ENCODE measurements around the gene GGPS1. TPM values are rescaled to one million over a fixed set of nuclear protein-coding genes. Genes with fewer than 3 reads are reported as not detected.
A peak's percentile ranks its signal among the peaks of the same experiment; 100 is the strongest.

Gene GGPS1
- total and polyA plus RNA-seq, 8 donors = 7.0 to 37.6 (median 16.6) TPM

GRCh38 chr1:235329139-235329902 lies 951 bp downstream of the GGPS1 start:
- peak overlapping the region; percentile 97 to 100 (median 99) for H3K27ac ChIP-seq
- intact Hi-C loops (cut with DNase I; ENCODE audit: low total_unique reads) = no loop called here
- TF ChIP-seq POLR2AphosphoS5 (IDR thresholded peaks at IDR 0.05) = no peak
- no peak for TF ChIP-seq EP300 (IDR thresholded peaks at IDR 0.05)
- no peak for TF ChIP-seq POLR2A (IDR thresholded peaks at IDR 0.05)
- peak in 1 of 7 experiments; percentile 0 for TF ChIP-seq CTCF (IDR thresholded peaks at IDR 0.05)
- WGBS, 5 donors = 1 to 2% (median 1%) methylated on average over 24 of the region's 24 CpGs
- no peaks in the 10 kb centered on the region for H3K36me3 ChIP-seq
- peaks cover 46 to 76% (median 63%) of the 10 kb centered on the region in 4 donors for H3K4me1 ChIP-seq
- H3K4me3 ChIP-seq = peak overlapping the region; percentile 87 to 95 (median 92)
- no peaks in the 10 kb centered on the region for H3K27me3 ChIP-seq
- peak; percentile 48 to 79 for DNase-seq
- H3K9me3 ChIP-seq = no peaks in the 10 kb centered on the region

- WGBS, 5 donors = 58 to 70% (median 68%) methylated on average over 5 of the region's 5 CpGs
- Histone ChIP-seq H3K4me3 (peak overlapping the region in 1 of 4 donors; percentile 95), H3K36me3 (peaks cover 0 to 8% (median 7%) of the 10 kb centered on the region in 4 donors), H3K27me3 (no peaks in the 10 kb centered on the region), H3K9me3 (no peaks in the 10 kb centered on the region), H3K4me1 (peaks cover 31 to 66% (median 47%) of the 10 kb centered on the region in 4 donors), H3K27ac (peak overlapping the region in 3 of 5 donors; percentile 40 to 99 (median 97))
- intact Hi-C loops (cut with DNase I; ENCODE audit: low total_unique reads) = no loop called here
- TF ChIP-seq POLR2A (IDR thresholded peaks at IDR 0.05) (no peak), CTCF (IDR thresholded peaks at IDR 0.05) (no peak), POLR2AphosphoS5 (IDR thresholded peaks at IDR 0.05) (no peak), EP300 (IDR thresholded peaks at IDR 0.05) (no peak)
- DNase-seq = no peak
Observed at GRCh38 chr1:235330918-235331285, 2.5 kb downstream of the GGPS1 start.

DNA sequence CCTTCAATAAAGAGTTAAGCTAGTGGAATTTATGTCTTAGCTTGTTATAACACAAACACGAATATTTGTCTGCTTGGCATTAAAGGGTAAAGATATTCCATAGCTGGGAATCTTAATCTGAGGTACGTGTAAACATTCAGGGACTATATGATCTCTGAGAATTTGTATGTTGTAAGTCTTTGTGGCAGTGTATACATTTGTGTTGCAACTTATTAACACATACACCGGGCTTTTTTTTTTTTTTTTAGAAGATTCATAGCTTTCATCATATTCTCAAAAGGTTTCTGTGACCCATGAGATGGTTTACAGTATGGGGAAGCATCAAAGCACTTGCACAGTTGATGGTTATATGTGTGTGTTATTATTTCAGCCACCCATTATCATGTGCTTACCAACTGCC lies 3.0 kb downstream of the GGPS1 start:
- no peak overlapping the region for H3K4me3 ChIP-seq
- intact Hi-C loops (cut with DNase I; ENCODE audit: low total_unique reads) = no loop called here
- H3K4me1 ChIP-seq = peaks cover 26 to 66% (median 45%) of the 10 kb centered on the region in 4 donors
- no peak for DNase-seq
- H3K9me3 ChIP-seq = no peaks in the 10 kb centered on the region
- TF ChIP-seq EP300 (IDR thresholded peaks at IDR 0.05) (no peak), POLR2A (IDR thresholded peaks at IDR 0.05) (no peak), CTCF (IDR thresholded peaks at IDR 0.05) (no peak), POLR2AphosphoS5 (IDR thresholded peaks at IDR 0.05) (no peak)
- H3K27me3 ChIP-seq = no peaks in the 10 kb centered on the region
- peak overlapping the region in 1 of 5 donors; percentile 40 for H3K27ac ChIP-seq
- peaks cover 0 to 13% (median 12%) of the 10 kb centered on the region in 4 donors for H3K36me3 ChIP-seq
- WGBS, 5 donors = 18 to 33% (median 25%) methylated on average over 3 of the region's 3 CpGs

GRCh38 chr1:235336903-235337302 lies 8.5 kb downstream of the GGPS1 start:
- no peaks in the 10 kb centered on the region for H3K27me3 ChIP-seq
- peak overlapping the region in 4 of 5 donors; percentile 29 to 69 (median 34) for H3K27ac ChIP-seq
- 51 to 62% (median 58%) methylated on average over 4 of the region's 4 CpGs for WGBS, 5 donors
- H3K4me3 ChIP-seq = no peak overlapping the region
- DNase-seq = peak; percentile 35 to 79
- H3K4me1 ChIP-seq = peaks cover 6 to 42% (median 26%) of the 10 kb centered on the region in 4 donors
- peaks cover 0 to 54% (median 51%) of the 10 kb centered on the region in 4 donors for H3K36me3 ChIP-seq
- H3K9me3 ChIP-seq = no peaks in the 10 kb centered on the region
- TF ChIP-seq CTCF (IDR thresholded peaks at IDR 0.05) (no peak), POLR2AphosphoS5 (IDR thresholded peaks at IDR 0.05) (peak in 1 of 3 donors; percentile 76), POLR2A (IDR thresholded peaks at IDR 0.05) (no peak), EP300 (IDR thresholded peaks at IDR 0.05) (no peak)
- intact Hi-C loops (cut with DNase I; ENCODE audit: low total_unique reads) = no loop called here
